Measurements from ENCODE around the gene PTPN23. TPM values are rescaled to one million over a fixed set of nuclear protein-coding genes. Genes with fewer than 3 reads are reported as not detected.

PTPN23 gene
- total RNA-seq, 4 donors from 2014 or later: 26.9 to 199 (median 55.1) TPM

- no peaks in the 10 kb centered on the region for H3K27me3 ChIP-seq
- no peaks in the 10 kb centered on the region for H3K9me3 ChIP-seq
- H3K36me3 ChIP-seq: peaks cover 0 to 33% (median 3%) of the 10 kb centered on the region in 4 donors
- DNase-seq: no peak
- H3K4me1 ChIP-seq: peaks cover 2 to 16% (median 7%) of the 10 kb centered on the region in 4 donors
- intact Hi-C loops (cut with DNase I; ENCODE audit: low total_unique reads) (no loop called here), in situ Hi-C loops (cut with MboI; ENCODE audit: low pct_ligation_motif_present in 1 of 4, low pct_unique_long_range_greater_than_20kb in 1 of 4, low sequenced_read_pairs in 3 of 4) (loop anchor here in 2 of 4 donors (5.0 to 25.0 kb wide), 2 partner anchors 72 to 377 kb away; partner anchors contain the start of gene SMARCC1 (in 1 of the 2))
- TF ChIP-seq CTCF (IDR thresholded peaks at IDR 0.05) (no peak), EP300 (IDR thresholded peaks at IDR 0.05; ENCODE audit: low read depth) (no peak), POLR2A (IDR thresholded peaks at IDR 0.05) (no peak), POLR2AphosphoS5 (IDR thresholded peaks at IDR 0.05) (no peak)
- WGBS, 2 donors (ENCODE audit: low coverage in 1 of 2): 91 to 100% methylated on average over 3 to 22 of the region's 26 CpGs
- no peak overlapping the region for H3K4me3 ChIP-seq
- H3K27ac ChIP-seq: no peak overlapping the region
Observed at GRCh38 chr3:47409688-47410416, 29.0 kb downstream of the PTPN23 start.

GRCh38 chr3:47410417-47410720, 29.5 kb downstream of the PTPN23 start:
- intact Hi-C loops (cut with DNase I; ENCODE audit: low total_unique reads): no loop called here
- WGBS, 2 donors (ENCODE audit: low coverage in 1 of 2): 78% methylated on average over 10 of the region's 10 CpGs; no CpG with 5 or more reads in 1 of the 2 donors
- Histone ChIP-seq H3K27me3 (no peaks in the 10 kb centered on the region), H3K4me1 (peaks cover 0 to 11% (median 3%) of the 10 kb centered on the region in 4 donors), H3K9me3 (no peaks in the 10 kb centered on the region), H3K36me3 (peaks cover 0 to 38% (median 3%) of the 10 kb centered on the region in 4 donors), H3K4me3 (no peak overlapping the region), H3K27ac (no peak overlapping the region)
- no peak for TF ChIP-seq POLR2AphosphoS5 (IDR thresholded peaks at IDR 0.05)
- TF ChIP-seq EP300 (IDR thresholded peaks at IDR 0.05; ENCODE audit: low read depth): no peak
- no peak for TF ChIP-seq CTCF (IDR thresholded peaks at IDR 0.05)
- no peak for TF ChIP-seq POLR2A (IDR thresholded peaks at IDR 0.05)
- no peak for DNase-seq
- in situ Hi-C loops (cut with MboI; ENCODE audit: low pct_ligation_motif_present in 1 of 4, low pct_unique_long_range_greater_than_20kb in 1 of 4, low sequenced_read_pairs in 3 of 4): loop anchor here in 2 of 4 donors (5.0 to 25.0 kb wide), 2 partner anchors 72 to 377 kb away; partner anchors contain the start of gene SMARCC1 (in 1 of the 2)

- Histone ChIP-seq H3K27ac (no peak overlapping the region), H3K36me3 (peaks cover 0 to 40% (median 3%) of the 10 kb centered on the region in 4 donors), H3K27me3 (no peaks in the 10 kb centered on the region), H3K4me1 (peaks cover 0 to 6% (median 2%) of the 10 kb centered on the region in 4 donors), H3K9me3 (no peaks in the 10 kb centered on the region), H3K4me3 (no peak overlapping the region)
- intact Hi-C loops (cut with DNase I; ENCODE audit: low total_unique reads) (no loop called here), in situ Hi-C loops (cut with MboI; ENCODE audit: low pct_ligation_motif_present in 1 of 4, low pct_unique_long_range_greater_than_20kb in 1 of 4, low sequenced_read_pairs in 3 of 4) (loop anchor here in 2 of 4 donors (5.0 to 25.0 kb wide), 2 partner anchors 71 to 376 kb away; partner anchors contain the start of gene SMARCC1 (in 1 of the 2))
- DNase-seq: no peak
- WGBS, 2 donors (ENCODE audit: low coverage in 1 of 2): 91 to 94% methylated on average over 6 to 29 of the region's 30 CpGs
- TF ChIP-seq CTCF (IDR thresholded peaks at IDR 0.05): no peak
- TF ChIP-seq POLR2A (IDR thresholded peaks at IDR 0.05): no peak
- TF ChIP-seq POLR2AphosphoS5 (IDR thresholded peaks at IDR 0.05): no peak
- no peak for TF ChIP-seq EP300 (IDR thresholded peaks at IDR 0.05; ENCODE audit: low read depth)
Observed at GRCh38 chr3:47410801-47411646, 30.2 kb downstream of the PTPN23 start.
